Measurements from ENCODE around the gene PCSK5. TPM values are rescaled to one million over a fixed set of nuclear protein-coding genes. Genes with fewer than 3 reads are reported as not detected.

PCSK5 gene
- total and polyA plus RNA-seq, 4 experiments from 2014 or later = 3.4 to 8.4 (median 6.5) TPM

DNA sequence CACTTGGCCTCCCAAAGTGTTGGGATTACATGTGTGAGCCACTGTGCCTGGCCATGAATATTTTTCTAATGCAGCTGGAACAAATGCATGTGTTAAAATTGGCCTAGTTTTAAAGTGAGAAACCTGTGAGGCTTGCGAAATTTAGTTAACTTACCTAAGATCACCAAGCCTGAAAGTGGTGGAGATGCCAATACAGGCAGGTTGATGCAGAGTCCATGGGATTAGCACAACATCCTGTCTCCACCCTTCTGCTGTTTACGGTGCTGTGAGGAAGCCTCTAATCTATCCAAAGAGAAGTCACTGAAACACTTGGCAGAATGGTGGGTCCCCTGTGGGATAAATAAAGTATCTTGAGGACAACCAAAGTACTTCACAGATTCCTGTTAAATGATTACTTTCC lies 98.2 kb downstream of the PCSK5 start:
- ChIA-PET CTCF (ENCODE audit: partially characterized antibody) (no interaction called here), POLR2A (ENCODE audit: partially characterized antibody) (no interaction called here)
- no peaks in the 10 kb centered on the region for H3K27me3 ChIP-seq (ENCODE audit: insufficient read depth, low read length)
- no peaks in the 10 kb centered on the region for H3K4me1 ChIP-seq (ENCODE audit: insufficient read depth, low read length)
- DNase-seq = no peak
- H3K9me3 ChIP-seq (ENCODE audit: control insufficient read depth in 1 of 2, low read length in 2 of 2) = no peaks in the 10 kb centered on the region
- H3K4me3 ChIP-seq (ENCODE audit: low read length in 2 of 2) = no peak overlapping the region
- peaks cover 16 to 26% of the 10 kb centered on the region in 2 donors for H3K36me3 Mint-ChIP-seq
- peaks cover 0 to 2% (median 0%) of the 10 kb centered on the region in 8 donors for H3K9me3 Mint-ChIP-seq
- H3K4me1 Mint-ChIP-seq = peaks cover 0 to 5% (median 2%) of the 10 kb centered on the region in 4 donors
- no peak overlapping the region for H3K27ac ChIP-seq (ENCODE audit: low read depth, low read length)
- no peak overlapping the region for H3K27ac Mint-ChIP-seq
- intact Hi-C loops (cut with micrococcal nuclease) = no loop called here
- no peaks in the 10 kb centered on the region for H3K27me3 Mint-ChIP-seq
- no peak overlapping the region for H3K4me3 Mint-ChIP-seq
- H3K36me3 ChIP-seq (ENCODE audit: insufficient read depth, low read length) = no peaks in the 10 kb centered on the region

DNA sequence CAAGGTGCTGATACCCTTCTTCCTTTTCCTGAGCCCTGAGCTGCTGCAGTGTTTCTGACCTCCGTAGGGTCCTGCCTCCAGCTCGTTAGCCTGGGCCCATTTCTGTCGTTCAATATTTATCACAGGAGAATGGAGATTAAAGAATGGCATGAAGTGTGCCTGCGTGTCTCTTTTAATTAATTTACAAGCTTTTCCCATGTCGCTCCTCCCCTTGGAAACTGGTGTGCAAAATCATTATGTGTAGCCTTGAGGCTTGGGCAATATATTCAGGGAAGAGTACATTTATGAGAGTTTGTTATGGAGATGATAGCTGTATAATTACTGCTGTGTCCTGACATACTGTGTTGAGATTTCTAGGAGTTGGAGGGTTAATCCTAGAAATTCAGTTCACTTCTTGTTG lies 99.7 kb downstream of the PCSK5 start:
- peaks cover 22 to 37% of the 10 kb centered on the region in 2 donors for H3K36me3 Mint-ChIP-seq
- ChIA-PET POLR2A (ENCODE audit: partially characterized antibody) (no interaction called here), CTCF (ENCODE audit: partially characterized antibody) (interaction anchor here (0.6 to 1.1 kb wide), 2 partner anchors 22 to 106 kb away, joined by 3 read pairs; no protein-coding TSS in a partner anchor)
- H3K27ac Mint-ChIP-seq = no peak overlapping the region
- no peak overlapping the region for H3K27ac ChIP-seq (ENCODE audit: low read depth, low read length)
- H3K4me1 Mint-ChIP-seq = peaks cover 4 to 11% (median 8%) of the 10 kb centered on the region in 4 donors
- no peak overlapping the region for H3K4me3 ChIP-seq (ENCODE audit: low read length in 2 of 2)
- H3K27me3 ChIP-seq (ENCODE audit: insufficient read depth, low read length) = no peaks in the 10 kb centered on the region
- H3K9me3 ChIP-seq (ENCODE audit: control insufficient read depth in 1 of 2, low read length in 2 of 2) = no peaks in the 10 kb centered on the region
- H3K27me3 Mint-ChIP-seq = no peaks in the 10 kb centered on the region
- no peak overlapping the region for H3K4me3 Mint-ChIP-seq
- DNase-seq = no peak
- intact Hi-C loops (cut with micrococcal nuclease) = no loop called here
- no peaks in the 10 kb centered on the region for H3K36me3 ChIP-seq (ENCODE audit: insufficient read depth, low read length)
- peaks cover 0 to 2% (median 0%) of the 10 kb centered on the region in 8 donors for H3K9me3 Mint-ChIP-seq
- H3K4me1 ChIP-seq (ENCODE audit: insufficient read depth, low read length) = no peaks in the 10 kb centered on the region

DNA sequence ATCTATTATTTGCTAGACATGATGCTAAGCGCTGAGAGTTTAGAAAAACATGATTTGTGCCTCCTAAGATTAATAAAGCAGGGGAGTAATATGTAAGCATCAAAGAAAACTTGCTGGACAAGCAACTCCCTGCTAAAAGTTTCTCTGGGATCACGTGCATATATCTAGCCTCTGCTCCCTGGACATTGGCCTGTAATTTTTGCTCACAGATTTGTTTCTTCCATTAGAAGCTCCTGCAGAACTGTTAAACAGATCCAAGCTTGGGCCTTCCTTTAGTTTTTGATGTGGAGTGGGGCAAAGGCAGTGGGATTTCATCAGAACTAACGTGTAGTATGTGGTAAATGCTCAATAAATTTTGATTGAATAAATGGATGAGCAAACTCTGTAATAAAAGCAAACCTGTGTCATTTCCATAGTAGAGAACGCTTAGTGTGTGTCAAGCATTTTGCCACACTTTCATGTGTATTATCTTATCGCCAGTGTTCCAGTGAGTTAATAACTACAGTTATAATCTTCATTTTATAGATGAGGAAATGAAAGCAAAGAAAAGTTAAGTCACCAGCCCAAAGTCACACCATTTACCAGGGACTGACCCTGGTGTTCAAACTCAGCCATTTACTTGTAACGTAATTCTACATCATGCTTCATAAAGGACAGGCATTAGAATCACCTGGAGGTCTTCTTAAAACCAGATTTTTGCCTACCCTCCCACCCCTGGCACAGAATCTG lies 100.3 kb downstream of the PCSK5 start:
- no peaks in the 10 kb centered on the region for H3K9me3 ChIP-seq (ENCODE audit: control insufficient read depth in 1 of 2, low read length in 2 of 2)
- no peaks in the 10 kb centered on the region for H3K4me1 ChIP-seq (ENCODE audit: insufficient read depth, low read length)
- no peak overlapping the region for H3K4me3 ChIP-seq (ENCODE audit: low read length in 2 of 2)
- H3K27me3 ChIP-seq (ENCODE audit: insufficient read depth, low read length) = no peaks in the 10 kb centered on the region
- H3K36me3 ChIP-seq (ENCODE audit: insufficient read depth, low read length) = no peaks in the 10 kb centered on the region
- POLR2A ChIA-PET (ENCODE audit: partially characterized antibody) = no interaction called here
- no peak overlapping the region for H3K27ac Mint-ChIP-seq
- H3K4me1 Mint-ChIP-seq = peaks cover 4 to 11% (median 8%) of the 10 kb centered on the region in 4 donors
- DNase-seq = no peak
- H3K27me3 Mint-ChIP-seq = no peaks in the 10 kb centered on the region
- H3K27ac ChIP-seq (ENCODE audit: low read depth, low read length) = no peak overlapping the region
- intact Hi-C loops (cut with micrococcal nuclease) = no loop called here
- no peak overlapping the region for H3K4me3 Mint-ChIP-seq
- peaks cover 24 to 37% of the 10 kb centered on the region in 2 donors for H3K36me3 Mint-ChIP-seq
- CTCF ChIA-PET (ENCODE audit: partially characterized antibody) = interaction anchor here (0.6 to 1.1 kb wide), 2 partner anchors 22 to 106 kb away, joined by 3 read pairs; no protein-coding TSS in a partner anchor
- peaks cover 0 to 2% (median 0%) of the 10 kb centered on the region in 8 donors for H3K9me3 Mint-ChIP-seq

- ChIA-PET CTCF (ENCODE audit: partially characterized antibody) (interaction anchor here (1.2 kb wide), 1 partner anchor 46 kb away, joined by 3 read pairs; no protein-coding TSS in a partner anchor), POLR2A (ENCODE audit: partially characterized antibody) (no interaction called here)
- Histone ChIP-seq H3K9me3 (ENCODE audit: control insufficient read depth in 1 of 2, low read length in 2 of 2) (no peaks in the 10 kb centered on the region), H3K36me3 (ENCODE audit: insufficient read depth, low read length) (no peaks in the 10 kb centered on the region), H3K27me3 (ENCODE audit: insufficient read depth, low read length) (no peaks in the 10 kb centered on the region), H3K4me1 (ENCODE audit: insufficient read depth, low read length) (no peaks in the 10 kb centered on the region), H3K4me3 (ENCODE audit: low read length in 2 of 2) (no peak overlapping the region), H3K27ac (ENCODE audit: low read depth, low read length) (no peak overlapping the region)
- Mint-ChIP-seq H3K27me3 (no peaks in the 10 kb centered on the region), H3K27ac (no peak overlapping the region), H3K36me3 (peaks cover 16 to 28% of the 10 kb centered on the region in 2 donors), H3K4me1 (peaks cover 4 to 19% (median 9%) of the 10 kb centered on the region in 4 donors), H3K4me3 (no peak overlapping the region), H3K9me3 (peaks cover 0 to 2% (median 0%) of the 10 kb centered on the region in 8 donors)
- intact Hi-C loops (cut with micrococcal nuclease) = no loop called here
- no peak for DNase-seq
These were observed 102.2 kb downstream of the PCSK5 start for GRCh38 chr9:75992482-75993206.

DNA sequence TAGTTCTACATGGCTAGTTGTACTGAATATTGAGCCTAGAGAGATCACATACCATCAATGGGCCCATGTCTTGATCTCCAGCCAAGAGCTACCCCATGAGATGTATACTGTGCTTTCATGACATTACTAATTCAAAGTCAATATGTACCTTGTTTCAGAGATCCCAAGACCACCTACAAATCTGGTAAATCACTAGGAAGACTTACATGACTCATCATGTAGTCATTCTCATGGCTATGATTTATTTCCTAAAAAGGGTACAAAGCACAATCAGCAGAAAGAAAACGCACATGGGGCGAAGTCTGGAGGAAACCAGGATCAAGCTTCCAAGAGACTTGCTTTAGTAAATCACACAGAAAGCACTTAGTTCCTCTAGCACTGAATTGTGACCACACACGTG lies 103.0 kb downstream of the PCSK5 start:
- Mint-ChIP-seq H3K27me3 (no peaks in the 10 kb centered on the region), H3K4me3 (no peak overlapping the region), H3K4me1 (peaks cover 4 to 17% (median 10%) of the 10 kb centered on the region in 4 donors), H3K27ac (no peak overlapping the region), H3K36me3 (peaks cover 16 to 26% of the 10 kb centered on the region in 2 donors), H3K9me3 (peaks cover 0 to 2% (median 0%) of the 10 kb centered on the region in 8 donors)
- no peak for DNase-seq
- Histone ChIP-seq H3K27ac (ENCODE audit: low read depth, low read length) (no peak overlapping the region), H3K9me3 (ENCODE audit: control insufficient read depth in 1 of 2, low read length in 2 of 2) (no peaks in the 10 kb centered on the region), H3K4me3 (ENCODE audit: low read length in 2 of 2) (no peak overlapping the region), H3K27me3 (ENCODE audit: insufficient read depth, low read length) (no peaks in the 10 kb centered on the region), H3K36me3 (ENCODE audit: insufficient read depth, low read length) (no peaks in the 10 kb centered on the region), H3K4me1 (ENCODE audit: insufficient read depth, low read length) (no peaks in the 10 kb centered on the region)
- POLR2A ChIA-PET (ENCODE audit: partially characterized antibody) = no interaction called here
- intact Hi-C loops (cut with micrococcal nuclease) = no loop called here
- CTCF ChIA-PET (ENCODE audit: partially characterized antibody) = no interaction called here

DNA sequence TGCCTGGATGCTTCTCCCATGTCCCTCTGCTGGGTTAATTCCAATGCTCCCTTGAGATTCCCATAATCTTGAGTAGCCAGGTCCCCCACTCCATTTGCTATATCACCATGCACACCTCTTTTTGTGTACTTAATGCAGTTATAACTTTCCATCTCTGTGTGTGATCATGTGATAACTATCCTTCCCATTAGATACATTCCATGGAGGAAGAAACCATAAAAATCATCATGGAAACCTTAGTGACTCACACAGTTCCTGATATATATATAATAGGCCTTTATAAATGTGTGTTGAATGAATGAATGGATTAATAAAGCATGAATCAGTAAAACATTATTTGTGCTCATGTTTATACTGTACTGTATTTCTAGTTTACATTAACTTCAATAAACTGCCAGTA lies 104.6 kb downstream of the PCSK5 start:
- intact Hi-C loops (cut with micrococcal nuclease) = no loop called here
- no peaks in the 10 kb centered on the region for H3K4me1 ChIP-seq (ENCODE audit: insufficient read depth, low read length)
- POLR2A ChIA-PET (ENCODE audit: partially characterized antibody) = no interaction called here
- no peaks in the 10 kb centered on the region for H3K36me3 ChIP-seq (ENCODE audit: insufficient read depth, low read length)
- peak overlapping the region in 1 of 8 donors; percentile 60 for H3K4me3 Mint-ChIP-seq
- H3K27ac ChIP-seq (ENCODE audit: low read depth, low read length) = no peak overlapping the region
- no peaks in the 10 kb centered on the region for H3K27me3 ChIP-seq (ENCODE audit: insufficient read depth, low read length)
- no peaks in the 10 kb centered on the region for H3K9me3 ChIP-seq (ENCODE audit: control insufficient read depth in 1 of 2, low read length in 2 of 2)
- no peak for DNase-seq
- no peak overlapping the region for H3K4me3 ChIP-seq (ENCODE audit: low read length in 2 of 2)
- H3K36me3 Mint-ChIP-seq = peaks cover 12 to 23% of the 10 kb centered on the region in 2 donors
- CTCF ChIA-PET (ENCODE audit: partially characterized antibody) = no interaction called here
- peaks cover 4 to 15% (median 10%) of the 10 kb centered on the region in 4 donors for H3K4me1 Mint-ChIP-seq
- H3K27ac Mint-ChIP-seq = peak overlapping the region in 1 of 7 donors; percentile 59
- H3K27me3 Mint-ChIP-seq = no peaks in the 10 kb centered on the region
- peaks cover 0 to 2% (median 0%) of the 10 kb centered on the region in 8 donors for H3K9me3 Mint-ChIP-seq

GRCh38 chr9:75996726-75997125 lies 106.3 kb downstream of the PCSK5 start:
- ChIA-PET CTCF (ENCODE audit: partially characterized antibody) (no interaction called here), POLR2A (ENCODE audit: partially characterized antibody) (no interaction called here)

More at GRCh38 chr9:75996726-75997125, 106.3 kb downstream of the PCSK5 start:
- Histone ChIP-seq H3K36me3 (ENCODE audit: insufficient read depth, low read length) (no peaks in the 10 kb centered on the region), H3K9me3 (ENCODE audit: control insufficient read depth in 1 of 2, low read length in 2 of 2) (no peaks in the 10 kb centered on the region), H3K4me1 (ENCODE audit: insufficient read depth, low read length) (no peaks in the 10 kb centered on the region), H3K27me3 (ENCODE audit: insufficient read depth, low read length) (no peaks in the 10 kb centered on the region), H3K4me3 (ENCODE audit: low read length in 2 of 2) (no peak overlapping the region), H3K27ac (ENCODE audit: low read depth, low read length) (no peak overlapping the region)
- no peak for DNase-seq
- Mint-ChIP-seq H3K4me3 (no peak overlapping the region), H3K9me3 (peaks cover 0 to 2% (median 0%) of the 10 kb centered on the region in 8 donors), H3K4me1 (peaks cover 4 to 15% (median 10%) of the 10 kb centered on the region in 4 donors), H3K27me3 (no peaks in the 10 kb centered on the region), H3K27ac (no peak overlapping the region), H3K36me3 (peaks cover 9 to 23% of the 10 kb centered on the region in 2 donors)
- intact Hi-C loops (cut with micrococcal nuclease) = no loop called here

Measured in CD4-positive, alpha-beta memory T cell (primary cell).